WI38 (cell line): ENCODE measurements around the gene GRID1.

ENCODE experiments used
- H3K4me3 ChIP-seq: 2 replicates; pipeline ENCODE4 v1.5.1; 2011; ENCODE audit warnings: low read depth, mild to moderate bottlenecking, control low read depth, low read length
- CTCF ChIP-seq: IDR thresholded peaks from 2 replicates; pipeline ENCODE4 v1.5.1; 2012; ENCODE audit warnings: low read depth, mild to moderate bottlenecking, control low read depth, low read length

Gene GRID1

GRCh38 chr10:85643845-85644525 lies 722.6 kb downstream of the GRID1 start:
- no peak overlapping the region for H3K4me3 ChIP-seq
- TF ChIP-seq CTCF = no peak

- H3K4me3 ChIP-seq = no peak overlapping the region
Observed at GRCh38 chr10:85643171-85643844, 723.3 kb downstream of the GRID1 start.

GRCh38 chr10:85642421-85643170 lies 724.0 kb downstream of the GRID1 start:
- TF ChIP-seq CTCF = no peak

More at GRCh38 chr10:85643171-85643844, 723.3 kb downstream of the GRID1 start:
- TF ChIP-seq CTCF = no peak

GRCh38 chr10:85642082-85642420 lies 724.5 kb downstream of the GRID1 start:
- no peak overlapping the region for H3K4me3 ChIP-seq

More at GRCh38 chr10:85642421-85643170, 724.0 kb downstream of the GRID1 start:
- H3K4me3 ChIP-seq = no peak overlapping the region

GRCh38 chr10:85641479-85642009 lies 725.1 kb downstream of the GRID1 start:
- H3K4me3 ChIP-seq = no peak overlapping the region
- TF ChIP-seq CTCF = no peak

More at GRCh38 chr10:85642082-85642420, 724.5 kb downstream of the GRID1 start:
- TF ChIP-seq CTCF = no peak

GRCh38 chr10:85638797-85639196 lies 727.8 kb downstream of the GRID1 start:
- H3K4me3 ChIP-seq = no peak overlapping the region
- no peak for TF ChIP-seq CTCF
